HG03097 (cell line): ENCODE results near the gene FNDC3B.
"Not testable (repeated sequence)": the region's sequence is repeated elsewhere in the genome, so short reads cannot be mapped to it uniquely, and the experiment has no call there.

Source experiments
- ATAC-seq: cut with Tn5 transposase; IDR thresholded peaks from one replicate; pipeline ENCODE4 v1.9.1; 2021; ENCODE audit not compliant: unreplicated experiment, low FRiP score

Gene FNDC3B

GRCh38 chr3:172347895-172348679 lies 308.7 kb downstream of the FNDC3B start:
- ATAC-seq, result no peak

GRCh38 chr3:172351895-172352466 lies 312.6 kb downstream of the FNDC3B start:
- no peak for ATAC-seq

- no peak for ATAC-seq
Measured at GRCh38 chr3:172352786-172353185, 313.4 kb downstream of the FNDC3B start.

- no peak for ATAC-seq
Measured at GRCh38 chr3:172354931-172355499, 315.6 kb downstream of the FNDC3B start.

GRCh38 chr3:172355836-172356235 lies 316.5 kb downstream of the FNDC3B start:
- ATAC-seq, result no peak

GRCh38 chr3:172356427-172356826 lies 317.0 kb downstream of the FNDC3B start:
- no peak for ATAC-seq

- no peak for ATAC-seq
Measured at GRCh38 chr3:172357850-172358754, 318.7 kb downstream of the FNDC3B start.

- no peak for ATAC-seq
Measured at GRCh38 chr3:172359231-172359630, 319.9 kb downstream of the FNDC3B start.

GRCh38 chr3:172359996-172360395 lies 320.6 kb downstream of the FNDC3B start:
- ATAC-seq, result no peak

GRCh38 chr3:172362583-172362982 lies 323.2 kb downstream of the FNDC3B start:
- no peak for ATAC-seq

- ATAC-seq, result no peak
Measured at GRCh38 chr3:172364374-172365027, 325.1 kb downstream of the FNDC3B start.

- no peak for ATAC-seq
Measured at GRCh38 chr3:172365028-172365567, 325.7 kb downstream of the FNDC3B start.

GRCh38 chr3:172367205-172368105 lies 328.1 kb downstream of the FNDC3B start:
- no peak for ATAC-seq

- ATAC-seq, result not testable (repeated sequence)
Measured at GRCh38 chr3:172368556-172368955, 329.2 kb downstream of the FNDC3B start.

GRCh38 chr3:172369590-172370259 lies 330.3 kb downstream of the FNDC3B start:
- no peak for ATAC-seq

GRCh38 chr3:172370419-172370818 lies 331.0 kb downstream of the FNDC3B start:
- ATAC-seq, result no peak

- ATAC-seq, result no peak
Measured at GRCh38 chr3:172371544-172371943, 332.2 kb downstream of the FNDC3B start.

- ATAC-seq, result no peak
Measured at GRCh38 chr3:172372895-172373294, 333.5 kb downstream of the FNDC3B start.

GRCh38 chr3:172373912-172374311 lies 334.5 kb downstream of the FNDC3B start:
- ATAC-seq, result no peak
